GM15510 (cell line): Measurements from ENCODE around the gene BFSP2.

Experiments
- POLR2A ChIP-seq: IDR thresholded peaks from 3 replicates; pipeline ENCODE4 v1.6.1; 2011; ENCODE audit warnings: borderline replicate concordance; ENCODE audit not compliant: insufficient read length; ENCODE audit errors: extremely low read depth

Gene BFSP2

GRCh38 chr3:133375403-133375745 lies 24.5 kb upstream of the BFSP2 start:
- no peak for TF ChIP-seq POLR2A

GRCh38 chr3:133376810-133377209 lies 23.0 kb upstream of the BFSP2 start:
- no peak for TF ChIP-seq POLR2A

GRCh38 chr3:133377396-133377795 lies 22.5 kb upstream of the BFSP2 start:
- no peak for TF ChIP-seq POLR2A

GRCh38 chr3:133379926-133380325 lies 19.9 kb upstream of the BFSP2 start:
- no peak for TF ChIP-seq POLR2A

GRCh38 chr3:133380481-133381225 lies 19.2 kb upstream of the BFSP2 start:
- TF ChIP-seq POLR2A = no peak

- no peak for TF ChIP-seq POLR2A
These were observed 18.3 kb upstream of the BFSP2 start for GRCh38 chr3:133381346-133382109.

- no peak for TF ChIP-seq POLR2A
These were observed 16.7 kb upstream of the BFSP2 start for GRCh38 chr3:133383175-133383574.

GRCh38 chr3:133383741-133384140 lies 16.1 kb upstream of the BFSP2 start:
- no peak for TF ChIP-seq POLR2A

GRCh38 chr3:133384331-133385027 lies 15.4 kb upstream of the BFSP2 start:
- TF ChIP-seq POLR2A = no peak

GRCh38 chr3:133386876-133387275 lies 13.0 kb upstream of the BFSP2 start:
- TF ChIP-seq POLR2A = no peak

GRCh38 chr3:133387341-133387740 lies 12.5 kb upstream of the BFSP2 start:
- no peak for TF ChIP-seq POLR2A

GRCh38 chr3:133388696-133389395 lies 11.0 kb upstream of the BFSP2 start:
- TF ChIP-seq POLR2A = no peak

GRCh38 chr3:133390715-133391114 lies 9.1 kb upstream of the BFSP2 start:
- no peak for TF ChIP-seq POLR2A

- no peak for TF ChIP-seq POLR2A
These were observed 6.7 kb upstream of the BFSP2 start for GRCh38 chr3:133393204-133393603.
